Hematopoietic multipotent progenitor cell treated with erythropoietin and hydrocortisone succinate and interleukin-3 and kit ligand, for 4 days (in vitro differentiated cells): ENCODE measurements around the gene ADAMTS18.
A peak's percentile ranks its signal among the peaks of the same experiment; 100 is the strongest.

Experiments used
- DNase-seq: peaks from one replicate; pipeline ENCODE4 v3.0.0-alpha.2; 2015

ADAMTS18 gene

GRCh38 chr16:77435272-77435820 is 512 bp upstream of the ADAMTS18 start:
- DNase-seq = no peak

GRCh38 chr16:77434022-77434529 is 758 bp downstream of the ADAMTS18 start:
- DNase-seq = no peak

- DNase-seq = no peak
These were observed 1.7 kb downstream of the ADAMTS18 start for GRCh38 chr16:77433146-77433545.

- DNase-seq = no peak
These were observed 2.6 kb downstream of the ADAMTS18 start for GRCh38 chr16:77432264-77432663.

GRCh38 chr16:77430787-77431585 is 3.8 kb downstream of the ADAMTS18 start:
- DNase-seq = no peak

GRCh38 chr16:77430360-77430759 is 4.5 kb downstream of the ADAMTS18 start:
- no peak for DNase-seq

- no peak for DNase-seq
These were observed 9.8 kb downstream of the ADAMTS18 start for GRCh38 chr16:77424871-77425604.

- DNase-seq = no peak
These were observed 12.5 kb downstream of the ADAMTS18 start for GRCh38 chr16:77422196-77422784.

GRCh38 chr16:77416939-77417480 is 17.8 kb downstream of the ADAMTS18 start:
- no peak for DNase-seq

GRCh38 chr16:77414752-77415231 is 20.0 kb downstream of the ADAMTS18 start:
- DNase-seq = no peak

- no peak for DNase-seq
These were observed 24.4 kb downstream of the ADAMTS18 start for GRCh38 chr16:77410449-77410848.

GRCh38 chr16:77409311-77409710 is 25.5 kb downstream of the ADAMTS18 start:
- DNase-seq = no peak

GRCh38 chr16:77408607-77409006 is 26.2 kb downstream of the ADAMTS18 start:
- DNase-seq = no peak

GRCh38 chr16:77406680-77407079 is 28.2 kb downstream of the ADAMTS18 start:
- DNase-seq = peak; percentile 1

- no peak for DNase-seq
These were observed 30.1 kb downstream of the ADAMTS18 start for GRCh38 chr16:77404775-77405174.

- no peak for DNase-seq
These were observed 31.1 kb downstream of the ADAMTS18 start for GRCh38 chr16:77403732-77404131.

GRCh38 chr16:77402672-77403071 is 32.2 kb downstream of the ADAMTS18 start:
- DNase-seq = no peak

- DNase-seq = no peak
These were observed 32.7 kb downstream of the ADAMTS18 start for GRCh38 chr16:77402118-77402517.

- DNase-seq = no peak
These were observed 35.3 kb downstream of the ADAMTS18 start for GRCh38 chr16:77399546-77399945.

- DNase-seq = no peak
These were observed 35.8 kb downstream of the ADAMTS18 start for GRCh38 chr16:77399066-77399465.

- DNase-seq = no peak
These were observed 36.3 kb downstream of the ADAMTS18 start for GRCh38 chr16:77398495-77398894.

- no peak for DNase-seq
These were observed 38.4 kb downstream of the ADAMTS18 start for GRCh38 chr16:77396461-77396860.

GRCh38 chr16:77394699-77395098 is 40.1 kb downstream of the ADAMTS18 start:
- no peak for DNase-seq
